PFSK-1 (cell line): ENCODE data around the gene RNF145.

Source experiments
- FOXP2 ChIP-seq: optimal IDR thresholded peaks from 2 replicates; pipeline ENCODE3; 2011; ENCODE audit warnings: borderline replicate concordance, control low read depth, inconsistent platforms; ENCODE audit not compliant: insufficient read depth; ENCODE audit errors: extremely low read length, extremely low read depth
- POLR2AphosphoS5 ChIP-seq: IDR thresholded peaks from 2 replicates; pipeline ENCODE4 v1.6.1; 2012; ENCODE audit warnings: low read depth, mild to moderate bottlenecking, control low read depth, low read length, moderate library complexity
- SIN3A ChIP-seq: IDR thresholded peaks from 2 replicates; pipeline ENCODE4 v1.6.1; 2012; ENCODE audit warnings: mild to moderate bottlenecking, low read length, moderate library complexity, borderline replicate concordance; ENCODE audit not compliant: insufficient read depth
- TAF1 ChIP-seq: IDR thresholded peaks from 2 replicates; pipeline ENCODE4 v1.6.1; 2012; ENCODE audit warnings: low read length, control low read depth, borderline replicate concordance; ENCODE audit not compliant: insufficient read depth
- TF ChIP-seq, protein P1 (sequence below), 2 experiments: IDR thresholded peaks; 2 replicates each; pipeline versions ENCODE4 v1.6.1 to v1.8.0; 2011 to 2012; ENCODE audit warnings: low read depth in 2 of 2, low read length in 2 of 2, control low read depth in 1 of 2, inconsistent platforms in 1 of 2, mild to moderate bottlenecking in 1 of 2, moderate library complexity in 1 of 2; ENCODE audit not compliant: insufficient read depth in 1 of 2

The RNF145 gene

DNA sequence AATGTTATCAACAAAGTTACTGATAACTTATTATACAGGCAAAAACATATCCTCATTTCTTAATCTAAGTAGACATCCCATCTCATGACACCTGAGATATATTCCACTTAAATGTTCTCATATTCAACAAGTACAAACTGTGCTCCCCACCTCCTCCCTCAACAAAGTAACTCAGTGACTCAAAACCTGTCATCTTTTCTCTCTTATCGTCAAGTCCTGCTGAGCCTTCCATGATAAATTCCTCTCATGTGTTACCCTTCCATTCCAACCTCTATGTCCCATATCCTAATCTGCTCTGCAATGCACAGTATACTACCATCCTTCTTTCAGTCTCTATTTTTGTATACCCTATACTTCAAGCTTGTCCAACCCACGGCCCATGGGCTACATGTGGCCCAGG is 13.6 kb downstream of the RNF145 start:
- TF ChIP-seq TAF1 (no peak), SIN3A (no peak), FOXP2 (no peak), POLR2AphosphoS5 (no peak)
- TF ChIP-seq, protein P1, sequence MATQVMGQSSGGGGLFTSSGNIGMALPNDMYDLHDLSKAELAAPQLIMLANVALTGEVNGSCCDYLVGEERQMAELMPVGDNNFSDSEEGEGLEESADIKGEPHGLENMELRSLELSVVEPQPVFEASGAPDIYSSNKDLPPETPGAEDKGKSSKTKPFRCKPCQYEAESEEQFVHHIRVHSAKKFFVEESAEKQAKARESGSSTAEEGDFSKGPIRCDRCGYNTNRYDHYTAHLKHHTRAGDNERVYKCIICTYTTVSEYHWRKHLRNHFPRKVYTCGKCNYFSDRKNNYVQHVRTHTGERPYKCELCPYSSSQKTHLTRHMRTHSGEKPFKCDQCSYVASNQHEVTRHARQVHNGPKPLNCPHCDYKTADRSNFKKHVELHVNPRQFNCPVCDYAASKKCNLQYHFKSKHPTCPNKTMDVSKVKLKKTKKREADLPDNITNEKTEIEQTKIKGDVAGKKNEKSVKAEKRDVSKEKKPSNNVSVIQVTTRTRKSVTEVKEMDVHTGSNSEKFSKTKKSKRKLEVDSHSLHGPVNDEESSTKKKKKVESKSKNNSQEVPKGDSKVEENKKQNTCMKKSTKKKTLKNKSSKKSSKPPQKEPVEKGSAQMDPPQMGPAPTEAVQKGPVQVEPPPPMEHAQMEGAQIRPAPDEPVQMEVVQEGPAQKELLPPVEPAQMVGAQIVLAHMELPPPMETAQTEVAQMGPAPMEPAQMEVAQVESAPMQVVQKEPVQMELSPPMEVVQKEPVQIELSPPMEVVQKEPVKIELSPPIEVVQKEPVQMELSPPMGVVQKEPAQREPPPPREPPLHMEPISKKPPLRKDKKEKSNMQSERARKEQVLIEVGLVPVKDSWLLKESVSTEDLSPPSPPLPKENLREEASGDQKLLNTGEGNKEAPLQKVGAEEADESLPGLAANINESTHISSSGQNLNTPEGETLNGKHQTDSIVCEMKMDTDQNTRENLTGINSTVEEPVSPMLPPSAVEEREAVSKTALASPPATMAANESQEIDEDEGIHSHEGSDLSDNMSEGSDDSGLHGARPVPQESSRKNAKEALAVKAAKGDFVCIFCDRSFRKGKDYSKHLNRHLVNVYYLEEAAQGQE (IDR thresholded peaks at IDR 0.05; ENCODE audit: insufficient read depth in 1 of 2, low read depth in 2 of 2, low read length in 2 of 2): no peak

DNA sequence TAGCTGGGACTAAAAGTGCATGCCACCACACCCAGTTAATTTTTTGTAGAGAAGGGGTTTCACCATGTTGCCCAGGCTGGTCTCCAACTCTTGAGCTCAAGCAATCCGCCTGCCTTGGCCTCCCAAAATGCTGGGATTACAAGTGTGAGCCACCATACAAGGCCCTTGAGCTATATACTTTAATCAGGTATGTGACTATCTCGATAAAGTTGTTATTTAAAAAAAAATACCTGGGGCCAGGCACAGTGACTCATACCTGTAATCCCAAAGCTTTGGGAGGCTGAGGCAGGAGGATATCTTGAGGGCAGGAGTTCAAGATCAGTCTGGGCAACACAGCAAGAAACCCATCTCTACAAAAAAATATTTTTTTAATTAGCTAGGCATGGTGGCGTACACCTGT is 19.2 kb downstream of the RNF145 start:
- TF ChIP-seq FOXP2: no peak

DNA sequence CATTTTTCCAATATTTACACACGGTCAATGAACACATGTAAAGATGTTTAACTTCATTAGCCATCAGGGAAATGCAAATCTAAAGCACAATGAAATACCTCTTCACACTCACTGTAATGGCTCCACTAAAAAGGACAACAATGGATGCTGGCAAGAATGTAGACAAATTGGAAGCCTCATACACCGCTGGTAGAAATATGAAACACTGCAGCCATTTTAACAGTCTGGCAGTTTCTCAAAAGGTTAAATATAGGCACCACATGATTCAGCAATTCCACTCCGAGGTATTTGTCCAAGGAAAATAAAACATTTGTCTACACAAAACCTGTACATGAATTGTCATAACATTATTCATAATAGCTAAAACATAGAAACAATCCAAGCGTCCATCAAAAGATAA is 20.0 kb downstream of the RNF145 start:
- TF ChIP-seq, protein P1 (IDR thresholded peaks at IDR 0.05; ENCODE audit: insufficient read depth in 1 of 2, low read depth in 2 of 2, low read length in 2 of 2): no peak
- TF ChIP-seq POLR2AphosphoS5 (no peak), SIN3A (no peak), FOXP2 (no peak), TAF1 (no peak)

DNA sequence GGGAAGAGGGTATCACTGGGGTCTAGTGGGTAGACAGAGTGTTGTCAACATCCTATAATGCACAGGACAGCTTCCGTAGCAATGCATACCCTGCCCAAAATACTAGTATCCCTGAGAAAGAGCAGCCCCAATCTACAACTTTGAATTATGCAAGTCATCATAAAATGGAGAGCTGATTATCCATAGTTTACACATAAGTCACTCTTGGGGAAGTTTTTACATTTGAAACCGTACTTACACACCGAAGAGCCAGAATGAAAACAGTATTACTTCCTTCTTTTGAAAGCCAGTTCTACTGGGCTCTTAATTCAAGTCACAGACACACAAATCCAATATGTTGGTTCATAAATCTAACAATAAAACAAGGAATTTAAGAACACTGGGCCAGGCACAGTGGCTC is 21.6 kb downstream of the RNF145 start:
- no peak for TF ChIP-seq POLR2AphosphoS5
- TF ChIP-seq TAF1: no peak
- TF ChIP-seq, protein P1 (IDR thresholded peaks at IDR 0.05; ENCODE audit: insufficient read depth in 1 of 2, low read depth in 2 of 2, low read length in 2 of 2): no peak

DNA sequence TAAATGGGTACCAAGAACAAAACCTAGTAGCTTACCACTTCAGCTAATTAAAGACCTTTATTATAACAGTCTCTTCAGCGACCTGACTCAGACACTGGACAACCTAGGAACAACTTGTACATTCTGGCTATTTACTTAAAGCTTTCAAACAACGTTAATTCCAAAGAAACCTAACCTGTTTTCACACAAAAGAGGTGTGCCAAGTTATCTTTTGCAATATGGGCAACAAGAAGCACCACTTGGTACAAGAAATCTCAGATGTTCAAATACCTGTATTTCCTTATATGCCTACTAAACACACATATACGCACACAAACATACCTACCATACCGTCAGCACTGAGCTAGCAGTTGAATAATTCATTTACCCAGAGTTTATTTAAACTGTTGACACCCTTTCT is 23.0 kb downstream of the RNF145 start:
- TF ChIP-seq FOXP2 (no peak), SIN3A (no peak), POLR2AphosphoS5 (no peak), TAF1 (no peak)
- TF ChIP-seq, protein P1 (IDR thresholded peaks at IDR 0.05; ENCODE audit: insufficient read depth in 1 of 2, low read depth in 2 of 2, low read length in 2 of 2): no peak

DNA sequence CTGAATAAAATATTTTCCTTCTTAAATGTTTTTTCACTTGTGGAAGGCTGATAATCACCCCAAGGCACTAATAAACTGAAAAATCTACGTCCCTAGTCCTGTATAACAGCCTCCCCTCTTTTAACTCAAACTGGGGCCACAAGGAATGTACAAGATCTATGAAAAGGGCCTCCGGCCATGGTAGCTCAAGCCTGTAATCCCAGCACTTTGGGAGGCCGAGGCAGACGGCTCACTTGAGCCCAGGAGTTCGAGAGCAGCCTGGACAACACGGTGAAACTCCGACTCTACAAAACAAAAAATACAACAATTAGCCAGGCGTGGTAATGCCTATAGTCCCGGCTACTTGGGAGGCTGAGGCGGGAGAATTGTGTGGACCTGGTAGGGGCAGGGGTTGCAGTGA is 23.6 kb downstream of the RNF145 start:
- TF ChIP-seq POLR2AphosphoS5 (no peak), TAF1 (no peak), SIN3A (no peak), FOXP2 (no peak)
- TF ChIP-seq, protein P1 (IDR thresholded peaks at IDR 0.05; ENCODE audit: insufficient read depth in 1 of 2, low read depth in 2 of 2, low read length in 2 of 2): no peak
